Bronchial epithelial cell (primary cell): Measurements from ENCODE around the gene ETFDH. TPM values are rescaled to one million over a fixed set of nuclear protein-coding genes. Genes with fewer than 3 reads are reported as not detected.

Source experiments
- DNase-seq: peaks from one replicate; pipeline ENCODE4 v3.0.0-alpha.2; 2010; ENCODE audit warnings: low read depth
- FAIRE-seq: peaks from 2 replicates; lab custom pipeline; 2011; peaks lifted over from hg19 to GRCh38; lab: Jason Lieb, UNC
- H3K27me3 ChIP-seq: 2 replicates; pipeline ENCODE4 v1.5.1; 2011; ENCODE audit warnings: low read length; ENCODE audit not compliant: control insufficient read depth, insufficient read depth
- H3K36me3 ChIP-seq: 2 replicates; pipeline ENCODE4 v1.5.1; 2011; ENCODE audit warnings: low read length; ENCODE audit not compliant: control insufficient read depth, insufficient read depth
- H3K4me3 ChIP-seq: 2 replicates; pipeline ENCODE4 v1.5.1; 2011; ENCODE audit warnings: mild to moderate bottlenecking, low read depth, low read length, control low read depth
- CTCF ChIP-seq: IDR thresholded peaks from 2 replicates; pipeline ENCODE4 v1.5.1; 2011; ENCODE audit warnings: mild to moderate bottlenecking, moderate library complexity, low read length, control low read depth, inconsistent platforms; ENCODE audit not compliant: insufficient read depth, severe bottlenecking
- total RNA-seq: library from RNA; depleted of rRNA; stranded (reverse); fragments of >200 nt; gene quantifications from 2 replicates; pipeline ENCODE4 v1.2.1, GENCODE V29; 2014

ETFDH gene
- total RNA-seq, 1 donor from 2014 or later: 21.9 TPM

DNA sequence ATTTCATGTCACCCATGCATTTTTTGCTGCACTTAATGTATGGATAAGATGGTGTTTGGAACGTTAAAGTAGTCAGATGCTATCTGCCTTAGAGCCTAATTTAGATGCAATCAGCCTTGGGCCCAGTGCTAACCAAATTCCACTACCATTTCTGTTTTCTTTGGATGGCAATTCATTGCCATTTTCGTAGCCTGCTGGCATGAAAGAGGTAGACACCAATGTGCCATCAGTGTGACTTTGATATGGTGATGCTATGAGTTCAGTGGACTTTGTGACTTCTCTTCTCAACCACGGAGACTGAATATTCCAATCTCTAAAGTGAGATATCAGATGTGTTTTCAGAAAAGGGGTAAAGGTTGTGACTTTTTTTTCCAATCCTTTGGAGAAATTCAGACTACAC lies 1.5 kb downstream of the ETFDH start:
- TF ChIP-seq CTCF: no peak
- H3K4me3 ChIP-seq: no peak overlapping the region

DNA sequence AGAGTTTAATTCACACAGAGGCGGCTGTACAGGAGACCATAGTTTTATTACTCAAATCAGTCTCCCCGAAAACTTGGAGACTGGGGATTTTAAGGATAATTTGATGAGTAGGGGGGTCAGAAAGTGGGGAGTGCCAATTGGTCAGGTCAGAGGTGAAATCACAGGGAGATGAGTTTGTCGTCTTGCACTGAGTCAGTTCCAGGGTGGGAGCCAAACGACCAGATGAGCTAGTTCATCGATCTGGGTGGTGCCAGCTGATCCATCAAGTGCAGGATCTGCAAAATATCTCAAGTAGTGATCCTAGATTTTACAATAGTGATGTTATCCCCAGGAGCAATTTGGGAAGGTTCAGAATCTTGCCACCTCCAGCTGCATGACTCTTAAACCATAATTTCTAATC lies 4.0 kb downstream of the ETFDH start:
- no peak for FAIRE-seq
- H3K27me3 ChIP-seq: no peaks in the 10 kb centered on the region
- TF ChIP-seq CTCF: no peak
- H3K36me3 ChIP-seq: no peaks in the 10 kb centered on the region
- H3K4me3 ChIP-seq: no peak overlapping the region
- no peak for DNase-seq

More for the DNA sequence above, 1.5 kb downstream of the ETFDH start:
- H3K27me3 ChIP-seq: no peaks in the 10 kb centered on the region
- FAIRE-seq (no peak), DNase-seq (no peak)
- no peaks in the 10 kb centered on the region for H3K36me3 ChIP-seq

GRCh38 chr4:158678767-158679166 lies 6.7 kb downstream of the ETFDH start:
- H3K4me3 ChIP-seq: no peak overlapping the region
- no peak for TF ChIP-seq CTCF
- no peaks in the 10 kb centered on the region for H3K27me3 ChIP-seq
- DNase-seq: no peak
- FAIRE-seq: no peak
- H3K36me3 ChIP-seq: no peaks in the 10 kb centered on the region

- H3K4me3 ChIP-seq: no peak overlapping the region
- FAIRE-seq: no peak
- H3K27me3 ChIP-seq: no peaks in the 10 kb centered on the region
- DNase-seq: no peak
- H3K36me3 ChIP-seq: no peaks in the 10 kb centered on the region
- no peak for TF ChIP-seq CTCF
These were observed 9.5 kb downstream of the ETFDH start for GRCh38 chr4:158681629-158682028.

- Histone ChIP-seq H3K36me3 (no peaks in the 10 kb centered on the region), H3K4me3 (no peak overlapping the region), H3K27me3 (no peaks in the 10 kb centered on the region)
- no peak for FAIRE-seq
- TF ChIP-seq CTCF: no peak
- DNase-seq: no peak
These were observed 10.0 kb downstream of the ETFDH start for GRCh38 chr4:158682066-158682465.

DNA sequence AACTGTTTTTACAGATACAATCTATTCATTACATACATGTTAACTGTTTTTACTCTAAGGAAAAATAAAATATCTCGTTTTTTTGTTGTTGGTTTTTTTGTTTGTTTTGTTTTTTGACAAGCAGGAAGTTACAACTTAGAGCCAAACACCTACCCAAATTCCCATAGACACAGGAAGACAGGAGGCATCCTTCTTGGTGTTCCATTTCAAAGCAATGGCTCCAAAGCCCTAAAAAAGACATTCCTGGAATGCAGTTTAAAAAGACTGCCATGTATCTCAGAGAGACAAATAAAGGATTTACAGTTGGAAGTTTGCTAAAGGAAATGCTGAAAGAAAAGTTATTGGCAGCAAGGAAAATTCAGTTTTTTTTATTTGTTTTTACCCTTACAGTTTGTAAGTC lies 16.7 kb downstream of the ETFDH start:
- no peak overlapping the region for H3K4me3 ChIP-seq
- H3K27me3 ChIP-seq: no peaks in the 10 kb centered on the region
- DNase-seq: no peak
- FAIRE-seq: no peak
- no peak for TF ChIP-seq CTCF
- no peaks in the 10 kb centered on the region for H3K36me3 ChIP-seq
